ENCODE measurements around the gene AURKB. TPM values are rescaled to one million over a fixed set of nuclear protein-coding genes. Genes with fewer than 3 reads are reported as not detected.

AURKB gene
- total and polyA plus RNA-seq, 2 of the 13 experiments (the other 11 are each of a cell fraction or from before 2014, with no cell fraction given): 29.5 to 75.3 TPM

DNA sequence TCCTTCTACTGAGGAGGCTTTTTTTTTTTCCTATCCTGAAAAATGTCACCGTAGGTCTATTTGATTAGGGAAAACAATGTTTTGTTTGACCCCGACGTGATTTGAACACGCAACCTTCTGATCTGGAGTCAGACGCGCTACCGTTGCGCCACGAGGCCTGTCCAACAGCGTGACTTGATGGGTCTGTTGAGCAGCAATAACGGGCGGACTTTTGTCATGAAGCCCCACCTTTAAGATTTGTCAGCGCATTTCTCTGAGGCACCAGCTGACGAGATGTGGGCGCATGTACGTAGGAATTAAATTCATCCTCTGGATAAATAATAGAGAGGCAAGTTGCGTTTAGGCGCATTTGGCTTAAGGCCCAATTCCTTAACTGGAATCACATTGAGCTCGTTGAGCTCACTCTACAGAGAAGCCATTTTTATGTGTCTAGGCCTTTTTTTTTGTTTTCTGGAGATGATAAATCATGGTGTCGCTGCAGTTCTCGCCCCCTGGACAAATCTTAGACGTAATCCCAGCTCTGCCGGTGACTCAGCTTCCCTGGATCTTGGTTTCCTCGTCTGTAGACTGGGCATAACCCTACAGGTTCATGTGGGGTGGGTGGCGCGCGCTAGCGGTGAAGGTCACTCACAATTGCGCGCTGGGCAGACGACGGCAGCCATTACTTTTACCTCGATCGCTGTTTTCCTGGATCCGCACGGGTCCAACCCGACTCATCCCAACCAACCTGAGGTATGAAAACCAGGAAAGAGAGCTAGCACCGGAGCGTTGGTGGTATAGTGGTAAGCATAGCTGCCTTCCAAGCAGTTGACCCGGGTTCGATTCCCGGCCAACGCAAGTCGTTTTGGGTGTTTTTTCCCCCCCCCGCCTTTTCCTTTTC, 10.6 kb upstream of the AURKB start (continued):
- TF ChIP-seq, protein P1, sequence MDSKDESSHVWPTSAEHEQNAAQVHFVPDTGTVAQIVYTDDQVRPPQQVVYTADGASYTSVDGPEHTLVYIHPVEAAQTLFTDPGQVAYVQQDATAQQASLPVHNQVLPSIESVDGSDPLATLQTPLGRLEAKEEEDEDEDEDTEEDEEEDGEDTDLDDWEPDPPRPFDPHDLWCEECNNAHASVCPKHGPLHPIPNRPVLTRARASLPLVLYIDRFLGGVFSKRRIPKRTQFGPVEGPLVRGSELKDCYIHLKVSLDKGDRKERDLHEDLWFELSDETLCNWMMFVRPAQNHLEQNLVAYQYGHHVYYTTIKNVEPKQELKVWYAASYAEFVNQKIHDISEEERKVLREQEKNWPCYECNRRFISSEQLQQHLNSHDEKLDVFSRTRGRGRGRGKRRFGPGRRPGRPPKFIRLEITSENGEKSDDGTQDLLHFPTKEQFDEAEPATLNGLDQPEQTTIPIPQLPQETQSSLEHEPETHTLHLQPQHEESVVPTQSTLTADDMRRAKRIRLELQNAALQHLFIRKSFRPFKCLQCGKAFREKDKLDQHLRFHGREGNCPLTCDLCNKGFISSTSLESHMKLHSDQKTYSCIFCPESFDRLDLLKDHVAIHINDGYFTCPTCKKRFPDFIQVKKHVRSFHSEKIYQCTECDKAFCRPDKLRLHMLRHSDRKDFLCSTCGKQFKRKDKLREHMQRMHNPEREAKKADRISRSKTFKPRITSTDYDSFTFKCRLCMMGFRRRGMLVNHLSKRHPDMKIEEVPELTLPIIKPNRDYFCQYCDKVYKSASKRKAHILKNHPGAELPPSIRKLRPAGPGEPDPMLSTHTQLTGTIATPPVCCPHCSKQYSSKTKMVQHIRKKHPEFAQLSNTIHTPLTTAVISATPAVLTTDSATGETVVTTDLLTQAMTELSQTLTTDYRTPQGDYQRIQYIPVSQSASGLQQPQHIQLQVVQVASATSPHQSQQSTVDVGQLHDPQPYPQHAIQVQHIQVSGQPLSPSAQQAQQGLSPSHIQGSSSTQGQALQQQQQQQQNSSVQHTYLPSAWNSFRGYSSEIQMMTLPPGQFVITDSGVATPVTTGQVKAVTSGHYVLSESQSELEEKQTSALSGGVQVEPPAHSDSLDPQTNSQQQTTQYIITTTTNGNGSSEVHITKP (CRISPR knock-in tag; IDR thresholded peaks at IDR 0.05; ENCODE audit: low read depth): peak; percentile 41; the same call in 1 of the 2 replicates
- TF ChIP-seq FOSL1 (CRISPR knock-in tag; IDR thresholded peaks at IDR 0.05; ENCODE audit: borderline replicate concordance) (no peak), THAP11 (CRISPR knock-in tag; IDR thresholded peaks at IDR 0.05) (peak; percentile 39; the same call in 1 of the 2 replicates), DR1 (CRISPR knock-in tag; IDR thresholded peaks at IDR 0.05) (peak; percentile 35; the same call in 1 of the 2 replicates), ZNF331 (CRISPR knock-in tag; IDR thresholded peaks at IDR 0.05) (peak; percentile 89), HOXA3 (CRISPR knock-in tag; IDR thresholded peaks at IDR 0.05) (peak; percentile 83), PCBP1 (IDR thresholded peaks at IDR 0.05; ENCODE audit: borderline replicate concordance, low read depth, low read length) (0 out of 2 replicates have a peak, but pooled peaks have one; percentile 19), GPN1 (CRISPR knock-in tag; IDR thresholded peaks at IDR 0.05; ENCODE audit: borderline replicate concordance) (no peak), ZNF367 (CRISPR knock-in tag; IDR thresholded peaks at IDR 0.05; ENCODE audit: borderline replicate concordance) (no peak), NFE2L1 (CRISPR knock-in tag; IDR thresholded peaks at IDR 0.05; ENCODE audit: borderline replicate concordance) (no peak), THYN1 (CRISPR knock-in tag; IDR thresholded peaks at IDR 0.05; ENCODE audit: borderline replicate concordance, low read depth) (no peak), ZC3H4 (CRISPR knock-in tag; IDR thresholded peaks at IDR 0.05; ENCODE audit: borderline replicate concordance) (0 out of 2 replicates have a peak, but pooled peaks have one; percentile 34), ZNF552 (CRISPR knock-in tag; IDR thresholded peaks at IDR 0.05; ENCODE audit: borderline replicate concordance) (no peak), POLR2A (IDR thresholded peaks at IDR 0.05; ENCODE audit: insufficient read depth in 1 of 2, low read depth in 2 of 2, low read length in 2 of 2) (no peak), GZF1 (CRISPR knock-in tag; IDR thresholded peaks at IDR 0.05) (peak; percentile 3; the same call in 1 of the 2 replicates), ARNT2 (CRISPR knock-in tag; IDR thresholded peaks at IDR 0.05; ENCODE audit: low read depth) (no peak)
- TF ChIP-seq, protein P2, sequence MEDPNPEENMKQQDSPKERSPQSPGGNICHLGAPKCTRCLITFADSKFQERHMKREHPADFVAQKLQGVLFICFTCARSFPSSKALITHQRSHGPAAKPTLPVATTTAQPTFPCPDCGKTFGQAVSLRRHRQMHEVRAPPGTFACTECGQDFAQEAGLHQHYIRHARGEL (CRISPR knock-in tag; IDR thresholded peaks at IDR 0.05): no peak
- TF ChIP-seq, protein P3, sequence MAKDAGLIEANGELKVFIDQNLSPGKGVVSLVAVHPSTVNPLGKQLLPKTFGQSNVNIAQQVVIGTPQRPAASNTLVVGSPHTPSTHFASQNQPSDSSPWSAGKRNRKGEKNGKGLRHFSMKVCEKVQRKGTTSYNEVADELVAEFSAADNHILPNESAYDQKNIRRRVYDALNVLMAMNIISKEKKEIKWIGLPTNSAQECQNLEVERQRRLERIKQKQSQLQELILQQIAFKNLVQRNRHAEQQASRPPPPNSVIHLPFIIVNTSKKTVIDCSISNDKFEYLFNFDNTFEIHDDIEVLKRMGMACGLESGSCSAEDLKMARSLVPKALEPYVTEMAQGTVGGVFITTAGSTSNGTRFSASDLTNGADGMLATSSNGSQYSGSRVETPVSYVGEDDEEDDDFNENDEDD (CRISPR knock-in tag; IDR thresholded peaks at IDR 0.05; ENCODE audit: borderline replicate concordance): peak; percentile 46; the same call in 1 of the 2 replicates
- TF ChIP-seq, protein P4, sequence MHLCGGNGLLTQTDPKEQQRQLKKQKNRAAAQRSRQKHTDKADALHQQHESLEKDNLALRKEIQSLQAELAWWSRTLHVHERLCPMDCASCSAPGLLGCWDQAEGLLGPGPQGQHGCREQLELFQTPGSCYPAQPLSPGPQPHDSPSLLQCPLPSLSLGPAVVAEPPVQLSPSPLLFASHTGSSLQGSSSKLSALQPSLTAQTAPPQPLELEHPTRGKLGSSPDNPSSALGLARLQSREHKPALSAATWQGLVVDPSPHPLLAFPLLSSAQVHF (CRISPR knock-in tag; IDR thresholded peaks at IDR 0.05): no peak
- TF ChIP-seq, protein P5, sequence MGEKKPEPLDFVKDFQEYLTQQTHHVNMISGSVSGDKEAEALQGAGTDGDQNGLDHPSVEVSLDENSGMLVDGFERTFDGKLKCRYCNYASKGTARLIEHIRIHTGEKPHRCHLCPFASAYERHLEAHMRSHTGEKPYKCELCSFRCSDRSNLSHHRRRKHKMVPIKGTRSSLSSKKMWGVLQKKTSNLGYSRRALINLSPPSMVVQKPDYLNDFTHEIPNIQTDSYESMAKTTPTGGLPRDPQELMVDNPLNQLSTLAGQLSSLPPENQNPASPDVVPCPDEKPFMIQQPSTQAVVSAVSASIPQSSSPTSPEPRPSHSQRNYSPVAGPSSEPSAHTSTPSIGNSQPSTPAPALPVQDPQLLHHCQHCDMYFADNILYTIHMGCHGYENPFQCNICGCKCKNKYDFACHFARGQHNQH (CRISPR knock-in tag; IDR thresholded peaks at IDR 0.05): peak; percentile 83; the same call in 1 of the 2 replicates
- TF ChIP-seq, protein P6, sequence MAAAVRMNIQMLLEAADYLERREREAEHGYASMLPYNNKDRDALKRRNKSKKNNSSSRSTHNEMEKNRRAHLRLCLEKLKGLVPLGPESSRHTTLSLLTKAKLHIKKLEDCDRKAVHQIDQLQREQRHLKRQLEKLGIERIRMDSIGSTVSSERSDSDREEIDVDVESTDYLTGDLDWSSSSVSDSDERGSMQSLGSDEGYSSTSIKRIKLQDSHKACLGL (CRISPR knock-in tag; IDR thresholded peaks at IDR 0.05): no peak; the same call in 1 of the 2 replicates

All from HepG2 (cell line).